HEK293 (cell line): ENCODE results near the gene ARAP1.
A peak's percentile ranks its signal among the peaks of the same experiment; 100 is the strongest.

Source experiments
- CTCF ChIA-PET: fragments of 350-600 bp; formaldehyde crosslinking; extraction: SDS; loops from one replicate; lab custom pipeline; 2021; ENCODE audit warnings: antibody characterized with exemption; lab: Yijun Ruan, JAX
- POLR2A ChIA-PET: fragments of 300-600 bp; formaldehyde crosslinking; extraction: SDS; loops from one replicate; lab custom pipeline; 2020; ENCODE audit warnings: antibody characterized with exemption, inconsistent platforms; lab: Yijun Ruan, JAX
- H3K27ac ChIP-seq: fragments of 200-500 bp; sonication (Bioruptor generic); 2 replicates; pipeline ENCODE4 v1.5.1; 2014; ENCODE audit warnings: low read depth, low read length, control low read depth, inconsistent platforms; ENCODE audit errors: extremely low read depth
- H3K36me3 ChIP-seq, 2 experiments: fragments of 200-500 bp in 1 of 2; sonication (Bioruptor generic) in 1 of 2; 1 replicate in 1 of 2; 2 replicates in 1 of 2; pipeline ENCODE4 v1.5.1; 2014 to 2017; ENCODE audit warnings: inconsistent platforms in 2 of 2, low read length in 2 of 2; ENCODE audit not compliant: control insufficient read depth in 2 of 2, insufficient read depth in 1 of 2
- H3K4me1 ChIP-seq: fragments of 200-500 bp; sonication (Bioruptor generic); 2 replicates; pipeline ENCODE4 v1.5.1; 2014; ENCODE audit warnings: mild to moderate bottlenecking, low read length, inconsistent platforms; ENCODE audit not compliant: control insufficient read depth, insufficient read depth
- H3K4me3 ChIP-seq: 2 replicates; pipeline ENCODE4 v1.5.1; 2011; ENCODE audit warnings: low read depth, mild to moderate bottlenecking, control low read depth, low read length, moderate library complexity
- H3K9me3 ChIP-seq: fragments of 200-500 bp; sonication (Bioruptor generic); 2 replicates; pipeline ENCODE4 v1.5.1; 2014; ENCODE audit warnings: low read depth, low read length, inconsistent platforms; ENCODE audit not compliant: control insufficient read depth, insufficient read depth
- KLF16 ChIP-seq: fragments of 450-650 bp; formaldehyde crosslinking; IDR thresholded peaks from 2 replicates; pipeline ENCODE4 v1.5.1; 2017; ENCODE audit warnings: missing biosample characterization, missing genetic modification characterization
- OSR2 ChIP-seq: fragments of 450-650 bp; formaldehyde crosslinking; IDR thresholded peaks from 2 replicates; pipeline ENCODE4 v1.5.1; 2016; ENCODE audit warnings: missing biosample characterization, missing genetic modification characterization
- REPIN1 ChIP-seq: fragments of 450-650 bp; formaldehyde crosslinking; IDR thresholded peaks from 2 replicates; pipeline ENCODE4 v1.5.1; 2017; ENCODE audit warnings: missing biosample characterization, missing genetic modification characterization, low read depth
- SALL2 ChIP-seq: fragments of 450-650 bp; formaldehyde crosslinking; IDR thresholded peaks from 2 replicates; pipeline ENCODE4 v1.5.0; 2017; ENCODE audit warnings: missing biosample characterization, mild to moderate bottlenecking, missing genetic modification characterization, borderline replicate concordance
- SCRT1 ChIP-seq: fragments of 450-650 bp; formaldehyde crosslinking; IDR thresholded peaks from 2 replicates; pipeline ENCODE4 v1.5.1; 2016; ENCODE audit warnings: missing biosample characterization, missing genetic modification characterization, borderline replicate concordance
- SCRT2 ChIP-seq: fragments of 450-650 bp; formaldehyde crosslinking; IDR thresholded peaks from 2 replicates; pipeline ENCODE4 v1.5.1; 2016; ENCODE audit warnings: missing biosample characterization, missing genetic modification characterization
- ZBTB20 ChIP-seq: fragments of 450-650 bp; formaldehyde crosslinking; IDR thresholded peaks from 2 replicates; pipeline ENCODE4 v1.5.1; 2016; ENCODE audit warnings: missing biosample characterization, missing genetic modification characterization
- ZFP3 ChIP-seq: fragments of 450-650 bp; formaldehyde crosslinking; IDR thresholded peaks from 2 replicates; pipeline ENCODE4 v1.5.1; 2016; ENCODE audit warnings: low read depth, missing biosample characterization, missing genetic modification characterization
- ZNF157 ChIP-seq: fragments of 450-650 bp; formaldehyde crosslinking; IDR thresholded peaks from 2 replicates; pipeline ENCODE4 v1.5.1; 2016; ENCODE audit warnings: missing biosample characterization, missing genetic modification characterization
- ZNF2 ChIP-seq: fragments of 450-650 bp; formaldehyde crosslinking; IDR thresholded peaks from 2 replicates; pipeline ENCODE4 v1.5.1; 2016; ENCODE audit warnings: missing biosample characterization, missing genetic modification characterization
- ZNF202 ChIP-seq: fragments of 450-650 bp; formaldehyde crosslinking; IDR thresholded peaks from 2 replicates; pipeline ENCODE4 v1.5.1; 2016; ENCODE audit warnings: missing biosample characterization, missing genetic modification characterization, borderline replicate concordance
- ZNF211 ChIP-seq: fragments of 450-650 bp; formaldehyde crosslinking; IDR thresholded peaks from 2 replicates; pipeline ENCODE4 v1.5.1; 2016; ENCODE audit warnings: low read depth, missing biosample characterization, missing genetic modification characterization
- ZNF292 ChIP-seq: fragments of 450-650 bp; formaldehyde crosslinking; IDR thresholded peaks from 2 replicates; pipeline ENCODE4 v1.5.1; 2016; ENCODE audit warnings: low read depth, missing biosample characterization, missing genetic modification characterization, borderline replicate concordance
- ZNF341 ChIP-seq: fragments of 450-650 bp; formaldehyde crosslinking; IDR thresholded peaks from 2 replicates; pipeline ENCODE4; 2016; ENCODE audit warnings: low read depth, missing biosample characterization, missing genetic modification characterization
- ZNF366 ChIP-seq: fragments of 450-650 bp; formaldehyde crosslinking; conservative IDR thresholded peaks from 2 replicates; pipeline ENCODE4 v1.5.1; 2016; ENCODE audit warnings: missing biosample characterization, missing genetic modification characterization
- ZNF521 ChIP-seq: fragments of 450-650 bp; formaldehyde crosslinking; IDR thresholded peaks from 2 replicates; pipeline ENCODE4 v1.5.1; 2017; ENCODE audit warnings: missing biosample characterization, mild to moderate bottlenecking, missing genetic modification characterization
- ZNF530 ChIP-seq: fragments of 450-650 bp; formaldehyde crosslinking; IDR thresholded peaks from 2 replicates; pipeline ENCODE4 v1.5.1; 2016; ENCODE audit warnings: low read depth, missing biosample characterization, missing genetic modification characterization
- ZNF549 ChIP-seq: fragments of 450-650 bp; IDR thresholded peaks from 2 replicates; pipeline ENCODE4 v1.5.1; 2018; ENCODE audit warnings: missing biosample characterization, missing genetic modification characterization, mild to moderate bottlenecking, inconsistent platforms, moderate library complexity
- ZNF561 ChIP-seq: fragments of 450-650 bp; IDR thresholded peaks from 2 replicates; pipeline ENCODE4 v1.5.1; 2018; ENCODE audit warnings: missing biosample characterization, missing genetic modification characterization, borderline replicate concordance
- ZNF701 ChIP-seq: fragments of 450-650 bp; formaldehyde crosslinking; IDR thresholded peaks from 2 replicates; pipeline ENCODE4 v1.5.1; 2016; ENCODE audit warnings: missing biosample characterization, missing genetic modification characterization
- ZNF785 ChIP-seq: fragments of 450-650 bp; formaldehyde crosslinking; IDR thresholded peaks from 2 replicates; pipeline ENCODE4 v1.5.1; 2016; ENCODE audit warnings: missing biosample characterization, missing genetic modification characterization
- ZSCAN23 ChIP-seq: fragments of 450-650 bp; formaldehyde crosslinking; IDR thresholded peaks from 2 replicates; pipeline ENCODE4 v1.5.1; 2016; ENCODE audit warnings: missing biosample characterization, missing genetic modification characterization
- TF ChIP-seq, protein P1 (sequence below): fragments of 450-650 bp; formaldehyde crosslinking; IDR thresholded peaks from 2 replicates; pipeline ENCODE4 v1.5.1; 2016; ENCODE audit warnings: missing biosample characterization, missing genetic modification characterization
- TF ChIP-seq, protein P2 (sequence below): fragments of 450-650 bp; formaldehyde crosslinking; IDR thresholded peaks from 2 replicates; pipeline ENCODE4 v1.5.1; 2016; ENCODE audit warnings: missing biosample characterization, missing genetic modification characterization
- TF ChIP-seq, protein P3 (sequence below): fragments of 450-650 bp; IDR thresholded peaks from 2 replicates; pipeline ENCODE4 v1.5.1; 2018; ENCODE audit warnings: missing biosample characterization, mild to moderate bottlenecking, missing genetic modification characterization

ARAP1 gene

DNA sequence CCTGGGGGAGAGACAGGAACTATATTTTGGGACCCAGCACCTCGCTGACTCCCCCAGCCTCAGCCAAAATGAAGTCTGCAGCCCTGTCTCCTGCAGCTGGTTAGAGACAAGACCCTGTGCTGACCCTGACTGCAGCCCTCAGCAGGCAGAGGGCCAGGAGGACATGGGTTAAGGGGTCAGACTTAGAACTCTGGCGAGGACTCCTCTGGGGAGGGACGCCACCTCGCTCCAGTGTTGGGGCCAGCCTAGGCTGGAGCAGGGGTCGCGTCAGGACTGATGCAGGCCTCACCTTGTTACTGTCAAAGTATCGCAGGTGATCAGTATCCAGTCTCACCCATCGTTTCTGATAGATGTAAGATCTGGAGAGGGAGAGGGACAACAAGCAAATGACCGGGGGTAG, 41.1 kb downstream of the ARAP1 start (continued):
- TF ChIP-seq, protein P1, sequence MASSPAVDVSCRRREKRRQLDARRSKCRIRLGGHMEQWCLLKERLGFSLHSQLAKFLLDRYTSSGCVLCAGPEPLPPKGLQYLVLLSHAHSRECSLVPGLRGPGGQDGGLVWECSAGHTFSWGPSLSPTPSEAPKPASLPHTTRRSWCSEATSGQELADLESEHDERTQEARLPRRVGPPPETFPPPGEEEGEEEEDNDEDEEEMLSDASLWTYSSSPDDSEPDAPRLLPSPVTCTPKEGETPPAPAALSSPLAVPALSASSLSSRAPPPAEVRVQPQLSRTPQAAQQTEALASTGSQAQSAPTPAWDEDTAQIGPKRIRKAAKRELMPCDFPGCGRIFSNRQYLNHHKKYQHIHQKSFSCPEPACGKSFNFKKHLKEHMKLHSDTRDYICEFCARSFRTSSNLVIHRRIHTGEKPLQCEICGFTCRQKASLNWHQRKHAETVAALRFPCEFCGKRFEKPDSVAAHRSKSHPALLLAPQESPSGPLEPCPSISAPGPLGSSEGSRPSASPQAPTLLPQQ: no peak
- TF ChIP-seq, protein P2, sequence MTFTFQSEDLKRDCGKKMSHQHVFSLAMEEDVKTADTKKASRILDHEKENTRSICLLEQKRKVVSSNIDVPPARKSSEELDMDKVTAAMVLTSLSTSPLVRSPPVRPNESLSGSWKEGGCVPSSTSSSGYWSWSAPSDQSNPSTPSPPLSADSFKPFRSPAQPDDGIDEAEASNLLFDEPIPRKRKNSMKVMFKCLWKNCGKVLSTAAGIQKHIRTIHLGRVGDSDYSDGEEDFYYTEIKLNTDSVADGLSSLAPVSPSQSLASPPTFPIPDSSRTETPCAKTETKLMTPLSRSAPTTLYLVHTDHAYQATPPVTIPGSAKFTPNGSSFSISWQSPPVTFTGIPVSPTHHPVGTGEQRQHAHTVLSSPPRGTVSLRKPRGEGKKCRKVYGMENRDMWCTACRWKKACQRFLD (tag by site-specific recombination): no peak
- TF ChIP-seq ZNF785 (tag by site-specific recombination): no peak
- TF ChIP-seq, all 188 proteins: peak for 0

DNA sequence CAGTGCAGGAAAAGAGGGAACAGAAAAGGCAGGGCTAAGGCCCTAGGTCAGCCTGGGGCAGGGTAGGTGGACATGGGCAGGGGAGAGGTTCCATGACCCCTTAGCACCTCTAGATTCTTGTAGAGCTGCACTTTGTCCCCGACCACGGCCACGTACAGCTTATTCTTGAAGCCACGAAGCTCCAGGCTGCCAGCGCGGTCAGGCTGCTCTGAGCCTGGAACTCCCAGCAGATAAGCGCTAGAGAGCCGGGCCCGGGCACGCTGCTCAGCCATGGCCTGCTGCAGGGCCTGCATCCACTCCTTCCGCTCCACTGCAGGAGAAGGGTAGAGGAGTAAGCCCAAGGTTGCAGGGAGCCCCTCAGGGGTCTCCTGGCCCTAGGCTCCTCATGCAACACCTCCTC, 41.9 kb downstream of the ARAP1 start:
- ChIA-PET POLR2A (no interaction called here), CTCF (no interaction called here)
- no peak overlapping the region for H3K27ac ChIP-seq
- no peak overlapping the region for H3K4me3 ChIP-seq
- TF ChIP-seq ZNF211 (tag by site-specific recombination): no peak
- TF ChIP-seq SALL2 (tag by site-specific recombination): no peak
- TF ChIP-seq ZNF157 (tag by site-specific recombination): no peak
- TF ChIP-seq ZSCAN23: no peak
- TF ChIP-seq KLF16 (tag by site-specific recombination): no peak
- TF ChIP-seq ZNF530 (tag by site-specific recombination): no peak
- TF ChIP-seq ZNF366: no peak
- TF ChIP-seq ZBTB20: no peak
- TF ChIP-seq ZNF341 (tag by site-specific recombination): no peak
- no peak for TF ChIP-seq ZNF561
- no peak for TF ChIP-seq ZNF292 (tag by site-specific recombination)
- no peak for TF ChIP-seq ZNF2 (tag by site-specific recombination)
- no peak for TF ChIP-seq OSR2
- TF ChIP-seq, protein P3, sequence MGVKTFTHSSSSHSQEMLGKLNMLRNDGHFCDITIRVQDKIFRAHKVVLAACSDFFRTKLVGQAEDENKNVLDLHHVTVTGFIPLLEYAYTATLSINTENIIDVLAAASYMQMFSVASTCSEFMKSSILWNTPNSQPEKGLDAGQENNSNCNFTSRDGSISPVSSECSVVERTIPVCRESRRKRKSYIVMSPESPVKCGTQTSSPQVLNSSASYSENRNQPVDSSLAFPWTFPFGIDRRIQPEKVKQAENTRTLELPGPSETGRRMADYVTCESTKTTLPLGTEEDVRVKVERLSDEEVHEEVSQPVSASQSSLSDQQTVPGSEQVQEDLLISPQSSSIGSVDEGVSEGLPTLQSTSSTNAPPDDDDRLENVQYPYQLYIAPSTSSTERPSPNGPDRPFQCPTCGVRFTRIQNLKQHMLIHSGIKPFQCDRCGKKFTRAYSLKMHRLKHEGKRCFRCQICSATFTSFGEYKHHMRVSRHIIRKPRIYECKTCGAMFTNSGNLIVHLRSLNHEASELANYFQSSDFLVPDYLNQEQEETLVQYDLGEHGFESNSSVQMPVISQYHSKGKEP: no peak
- no peak for TF ChIP-seq ZNF701 (tag by site-specific recombination)
- TF ChIP-seq REPIN1 (tag by site-specific recombination): no peak
- no peaks in the 10 kb centered on the region for H3K9me3 ChIP-seq
- H3K4me1 ChIP-seq: no peaks in the 10 kb centered on the region
- peaks cover 0 to 83% of the 10 kb centered on the region in 2 experiments; a peak in 1 of 3 replicates for H3K36me3 ChIP-seq

DNA sequence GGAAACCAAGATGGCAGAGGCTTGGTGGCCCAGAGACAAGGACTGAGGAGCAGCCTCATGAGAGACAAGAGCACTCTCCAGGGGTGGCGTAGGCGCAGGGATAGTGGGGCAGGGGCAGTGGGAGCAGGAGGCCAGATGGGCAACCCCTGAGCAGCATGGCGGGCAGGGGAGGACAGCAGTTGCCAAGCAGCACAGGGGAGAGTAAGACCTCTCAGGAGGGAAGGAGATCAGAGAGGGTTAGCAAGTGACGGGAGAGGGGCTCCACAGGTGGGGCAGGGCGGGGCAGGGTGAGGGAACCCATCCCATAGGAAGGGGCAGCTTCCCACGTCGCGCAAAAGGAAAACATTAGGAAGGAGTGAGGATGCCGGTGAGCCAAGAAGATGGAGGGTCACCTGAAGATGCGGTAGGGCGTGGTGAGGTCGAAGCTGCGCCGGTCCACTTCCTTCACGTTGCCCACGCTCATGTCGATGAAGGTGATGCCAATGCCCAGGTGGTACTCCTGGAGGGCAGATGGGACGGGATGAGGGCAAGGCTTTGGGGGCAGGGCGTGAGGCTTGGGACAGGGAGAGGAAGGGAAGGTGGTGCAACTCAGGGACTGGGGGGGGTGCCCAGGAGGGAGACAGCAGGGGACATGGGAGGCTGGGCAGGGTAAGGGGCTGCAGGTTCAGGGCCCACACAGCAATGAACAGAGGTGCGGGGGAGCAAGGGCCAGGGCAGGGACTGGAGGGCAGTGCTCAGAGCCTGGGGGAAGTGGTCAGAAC, 42.5 kb downstream of the ARAP1 start:
- H3K9me3 ChIP-seq: no peaks in the 10 kb centered on the region
- peaks cover 0 to 84% of the 10 kb centered on the region in 2 experiments; a peak in 1 of 3 replicates for H3K36me3 ChIP-seq
- H3K4me1 ChIP-seq: no peaks in the 10 kb centered on the region
- H3K27ac ChIP-seq: no peak overlapping the region
- no peak for TF ChIP-seq ZNF521 (tag by site-specific recombination)
- no peak for TF ChIP-seq ZNF202
- no peak for TF ChIP-seq ZFP3
- TF ChIP-seq ZNF549 (tag by site-specific recombination): no peak
- 0 out of 2 replicates have a peak, but pooled peaks have one; percentile 16 for TF ChIP-seq SCRT1 (tag by site-specific recombination)
- TF ChIP-seq SCRT2 (tag by site-specific recombination): peak; percentile 52
- CTCF ChIA-PET: interaction anchor here (1.2 kb wide), 1 partner anchor 16 kb away, joined by 8 read pairs; no protein-coding TSS in a partner anchor
- H3K4me3 ChIP-seq: no peak overlapping the region
- POLR2A ChIA-PET: no interaction called here
